Epidermal melanocyte (primary cell): ENCODE data around the gene RRP36.
A peak's percentile ranks its signal among the peaks of the same experiment; 100 is the strongest.
"Not testable (repeated sequence)": the region's sequence is repeated elsewhere in the genome, so short reads cannot be mapped to it uniquely, and the experiment has no call there.

Experiments used
- DNase-seq: peaks from one replicate; pipeline ENCODE4 v3.0.0; 2011; ENCODE audit warnings: low spot score; ENCODE audit not compliant: insufficient read length

Gene RRP36

GRCh38 chr6:43037197-43037596 is 15.8 kb downstream of the RRP36 start:
- no peak for DNase-seq

GRCh38 chr6:43037706-43038105 is 16.3 kb downstream of the RRP36 start:
- no peak for DNase-seq

- no peak for DNase-seq
Observed at GRCh38 chr6:43038727-43039126, 17.3 kb downstream of the RRP36 start.

- no peak for DNase-seq
Observed at GRCh38 chr6:43040542-43041257, 19.3 kb downstream of the RRP36 start.

- not testable (repeated sequence) for DNase-seq
Observed at GRCh38 chr6:43041475-43041874, 20.1 kb downstream of the RRP36 start.

- no peak for DNase-seq
Observed at GRCh38 chr6:43043310-43043709, 21.9 kb downstream of the RRP36 start.

- peak; percentile 5 for DNase-seq
Observed at GRCh38 chr6:43045371-43045930, 24.0 kb downstream of the RRP36 start.

GRCh38 chr6:43047998-43048397 is 26.6 kb downstream of the RRP36 start:
- peak; percentile 5 for DNase-seq

GRCh38 chr6:43050981-43051380 is 29.6 kb downstream of the RRP36 start:
- peak; percentile 10 for DNase-seq

- DNase-seq: no peak
Observed at GRCh38 chr6:43052225-43052841, 30.9 kb downstream of the RRP36 start.

GRCh38 chr6:43052842-43053544 is 31.6 kb downstream of the RRP36 start:
- no peak for DNase-seq

- peak; percentile 99 for DNase-seq
Observed at GRCh38 chr6:43053545-43054205, 32.3 kb downstream of the RRP36 start, which contains the start of gene CUL7. Gene CUL7 (minus strand): TSS chr6:43053851. CDS start chr6:43052788, 1,063 bp downstream.

GRCh38 chr6:43054206-43054943 is 33.0 kb downstream of the RRP36 start:
- DNase-seq: no peak

- DNase-seq: no peak
Observed at GRCh38 chr6:43055966-43056365, 34.5 kb downstream of the RRP36 start.

- no peak for DNase-seq
Observed at GRCh38 chr6:43058531-43058930, 37.1 kb downstream of the RRP36 start.

GRCh38 chr6:43059168-43060033 is 38.0 kb downstream of the RRP36 start, which contains the start of the genes KLC4 and MRPL2:
Gene KLC4 (plus strand): TSS chr6:43059631. CDS start chr6:43061336, 1,705 bp downstream.
Gene MRPL2 (minus strand): TSS chr6:43059434. CDS start chr6:43059381, 53 bp downstream.
- peak; percentile 99 for DNase-seq

- no peak for DNase-seq
Observed at GRCh38 chr6:43060034-43060754, 38.8 kb downstream of the RRP36 start.

GRCh38 chr6:43060755-43061633 is 39.6 kb downstream of the RRP36 start:
- no peak for DNase-seq
